K562 (cell line): Measurements from ENCODE around the gene ZNF512B. TPM values are rescaled to one million over a fixed set of nuclear protein-coding genes. Genes with fewer than 3 reads are reported as not detected.

Source experiments
- ATAC-seq: fragments of 200-7000 bp; cut with Tn5 transposase; 3 replicates; pipeline ENCODE4 v1.9.1; 2020; ENCODE audit warnings: moderate library complexity
- BruUV-seq: library from RNA; stranded (reverse); fragments of 400-500 nt; replicated peaks from 2 replicates; lab custom pipeline; 2021; lab: Mats Ljungman, UMichigan
- CTCF ChIA-PET: fragments of 300-600 bp; formaldehyde crosslinking; extraction: SDS; loops from one replicate; lab custom pipeline; 2021; ENCODE audit warnings: low intra/inter-chr PET ratio; lab: Yijun Ruan, JAX
- POLR2A ChIA-PET: fragments of 300-600, 350-650 bp; sonication (Branson Sonifier 250); formaldehyde crosslinking; extraction: SDS; loops from one replicate; lab custom pipeline; 2021; ENCODE audit warnings: antibody characterized with exemption, inconsistent platforms; lab: Yijun Ruan, JAX
- DNase-seq, 4 experiments: peaks; one replicate each; pipeline versions ENCODE4 v3.0.0 to v3.0.0-alpha.2; 2011 to 2018; ENCODE audit warnings: low spot score in 3 of 4, mixed read lengths in 3 of 4; ENCODE audit errors: extremely low read depth in 1 of 4
- FAIRE-seq: peaks from 2 replicates; lab custom pipeline; 2011; peaks lifted over from hg19 to GRCh38; lab: Jason Lieb, UNC
- H2AFZ ChIP-seq: 2 replicates; pipeline ENCODE4 v1.6.0; 2011; ENCODE audit warnings: low read depth, low read length, control low read depth, inconsistent platforms
- H3K27ac ChIP-seq: fragments of 200-600 bp; 3 replicates; pipeline ENCODE4 v1.8.0; 2011; ENCODE audit warnings: low read depth, mild to moderate bottlenecking, control low read depth, inconsistent platforms, low read length, moderate library complexity, mixed read lengths; ENCODE audit errors: extremely low read depth
- H3K27me3 ChIP-seq, 2 experiments: fragments of 300-600 bp in 1 of 2; 2 replicates in 1 of 2; 3 replicates in 1 of 2; pipeline versions ENCODE4 v1.6.0 to v1.8.0; 2011; ENCODE audit warnings: inconsistent platforms in 2 of 2, low read length in 2 of 2, mild to moderate bottlenecking in 1 of 2, mixed read lengths in 1 of 2, moderate library complexity in 1 of 2; ENCODE audit not compliant: control insufficient read depth in 2 of 2, insufficient read depth in 2 of 2
- H3K36me3 ChIP-seq: fragments of 300-600 bp; 3 replicates; pipeline ENCODE4 v1.8.0; 2011; ENCODE audit warnings: mild to moderate bottlenecking, low read length, inconsistent platforms; ENCODE audit not compliant: control insufficient read depth, insufficient read depth
- H3K4me1 ChIP-seq, 2 experiments: fragments of 200-600 bp in 1 of 2; replicated peaks in 1 of 2; 2 replicates in 1 of 2; 3 replicates in 1 of 2; pipeline versions ENCODE4 v1.5.1 to v1.8.0; 2011; ENCODE audit warnings: inconsistent platforms in 2 of 2, low read length in 2 of 2, mild to moderate bottlenecking in 1 of 2, mixed read lengths in 1 of 2, moderate library complexity in 1 of 2; ENCODE audit not compliant: control insufficient read depth in 2 of 2, insufficient read depth in 2 of 2
- H3K4me2 ChIP-seq: 2 replicates; pipeline ENCODE4 v1.6.1; 2011; ENCODE audit warnings: low read length, control low read depth, inconsistent platforms, mixed read lengths; ENCODE audit not compliant: insufficient read depth
- H3K4me3 ChIP-seq: fragments of 200-600 bp; sonication (generic), shearing (Covaris generic); 2 replicates; pipeline ENCODE4 v1.5.1; 2016; ENCODE audit warnings: control low read depth, inconsistent platforms
- H3K79me2 ChIP-seq: fragments of 200-600 bp; 3 replicates; pipeline ENCODE4 v1.8.0; 2011; ENCODE audit warnings: low read length, inconsistent platforms; ENCODE audit not compliant: control insufficient read depth, insufficient read depth
- H3K9ac ChIP-seq, 2 experiments: 2 replicates each; pipeline versions ENCODE4 v1.6.0 to v1.6.1; 2011; ENCODE audit warnings: low read depth in 2 of 2, low read length in 2 of 2, control low read depth in 1 of 2, inconsistent platforms in 1 of 2, mild to moderate bottlenecking in 1 of 2, mixed read lengths in 1 of 2; ENCODE audit not compliant: insufficient read depth in 1 of 2
- H3K9me1 ChIP-seq: one replicate; pipeline ENCODE4 v1.6.0; 2011; ENCODE audit warnings: inconsistent platforms, mild to moderate bottlenecking, low read length, moderate library complexity; ENCODE audit not compliant: control insufficient read depth, insufficient read depth
- H3K9me3 ChIP-seq: replicated peaks from 2 replicates; pipeline ENCODE4 v1.5.1; 2011; ENCODE audit warnings: low read depth, low read length, inconsistent platforms; ENCODE audit not compliant: control insufficient read depth, insufficient read depth
- H4K20me1 ChIP-seq: replicated peaks from 2 replicates; pipeline ENCODE4 v1.6.1; 2011; ENCODE audit warnings: low read length, inconsistent platforms, mixed read lengths; ENCODE audit not compliant: control insufficient read depth, insufficient read depth
- BHLHE40 ChIP-seq: IDR thresholded peaks from 2 replicates; pipeline ENCODE4 v1.6.1; 2011; ENCODE audit warnings: low read length, improper control_type of control experiment
- PHTF2 ChIP-seq: fragments of 250-450 bp; sonication (Bioruptor Pico); IDR thresholded peaks from 2 replicates; pipeline ENCODE4 v1.5.0; 2021; ENCODE audit warnings: mild to moderate bottlenecking
- SMARCE1 ChIP-seq: fragments of 450-650 bp; IDR thresholded peaks from 2 replicates; pipeline ENCODE4 v1.7.1; 2016; ENCODE audit warnings: mild to moderate bottlenecking
- SNAPC5 ChIP-seq: fragments of 250-450 bp; sonication (Bioruptor Pico); IDR thresholded peaks from 2 replicates; pipeline ENCODE4 v1.8.0; 2021; ENCODE audit warnings: moderate library complexity, mild to moderate bottlenecking, inconsistent platforms
- TBP ChIP-seq: optimal IDR thresholded peaks from 2 replicates; pipeline ENCODE3; 2011; ENCODE audit warnings: low read depth, low read length, improper control_type of control experiment
- ZNF212 ChIP-seq: fragments of 450-650 bp; formaldehyde crosslinking; IDR thresholded peaks from 2 replicates; pipeline ENCODE4 v1.4.0; 2020; ENCODE audit warnings: mild to moderate bottlenecking
- ZNF77 ChIP-seq: fragments of 250-450 bp; sonication (Bioruptor Pico); IDR thresholded peaks from 2 replicates; pipeline ENCODE4 v1.5.0; 2020
- ZNF79 ChIP-seq: fragments of 250-450 bp; sonication (Bioruptor Pico); IDR thresholded peaks from 2 replicates; pipeline ENCODE4 v1.4.0; 2020; ENCODE audit warnings: low read depth, mild to moderate bottlenecking, moderate library complexity
- whole genome bisulfite sequencing: fragments of 100-300 bp; shearing (Covaris generic); methylation state at CpG from one replicate; pipeline ENCODE4 v1.1.6; 2016; ENCODE audit warnings: low coverage, mixed read lengths; ENCODE audit not compliant: insufficient coverage; ENCODE audit errors: missing lambda C conversion rate; 5-methylcytosine and 5-hydroxymethylcytosine counted together
- in situ Hi-C: fragments of 300-500 bp; cut with MboI; formaldehyde crosslinking; loops from 4 replicates; pipeline ENCODE4 v1.15.0; 2018; ENCODE audit warnings: inconsistent platforms, mixed read lengths
- intact Hi-C: fragments of 100-400 bp; cut with micrococcal nuclease; formaldehyde crosslinking; loops from 2 replicates; pipeline ENCODE4 v1.14.2; 2022
- polyA plus RNA-seq, 8 experiments: library from polyadenylated mRNA; depleted of rRNA in 4 of 8; stranded (reverse) in 5 of 8; unstranded in 3 of 8; fragments of >200 nt; fragmentation: Nextera tagmentation in 2 of 8; fragmentation: Illumina TruSeq in 1 of 8; extraction: Ambion mirVana in 2 of 8; extraction: Trizol in 1 of 8; gene quantifications; 2 replicates each; pipeline versions ENCODE4 v1.2.1 to v1.2.3, GENCODE V29; 2011 to 2014; ENCODE audit warnings: inconsistent platforms in 1 of 8, missing spikeins in 1 of 8
- total RNA-seq, 7 experiments: library from RNA; depleted of rRNA in 6 of 7; stranded (reverse); fragments of >200 nt in 6 of 7; fragmentation: Illumina TruSeq in 2 of 7; extraction: Trizol in 2 of 7; gene quantifications; 2 replicates each; pipeline versions ENCODE4 v1.2.1 to v1.2.3, GENCODE V29; 2011 to 2021; ENCODE audit warnings: low replicate concordance in 1 of 7

ZNF512B gene
- total and polyA plus RNA-seq, 9 of the 15 experiments (the other 6 are each of a cell fraction or from before 2014, with no cell fraction given), result 0.01 to 27.8 (median 8.2) TPM

GRCh38 chr20:63964412-63964811 lies 5.3 kb downstream of the ZNF512B start:
- WGBS, result 97% methylated on average over 12 of the region's 16 CpGs
- Histone ChIP-seq H3K4me3 (no peak overlapping the region), H3K4me2 (no peak overlapping the region), H3K9me1 (no peaks in the 10 kb centered on the region), H3K79me2 (peaks cover 21% of the 10 kb centered on the region), H3K9me3 (no peaks in the 10 kb centered on the region), H3K36me3 (peaks cover 71% of the 10 kb centered on the region; the same call in 2 of the 3 replicates), H3K27ac (no peak overlapping the region), H2AFZ (no peak overlapping the region), H3K4me1 (peaks cover 7 to 52% of the 10 kb centered on the region in 2 experiments; a peak in 4 of 5 replicates), H4K20me1 (no peaks in the 10 kb centered on the region), H3K27me3 (no peaks in the 10 kb centered on the region), H3K9ac (peak overlapping the region in 1 of 2 experiments; percentile 17; a peak in 1 of 4 replicates)
- intact Hi-C loops (no loop called here), in situ Hi-C loops (no loop called here)
- TF ChIP-seq SMARCE1 (no peak), ZNF212 (CRISPR knock-in tag) (no peak), ZNF77 (CRISPR knock-in tag) (no peak), SNAPC5 (CRISPR knock-in tag) (no peak), ZNF79 (CRISPR knock-in tag) (no peak), PHTF2 (no peak), TBP (no peak), BHLHE40 (no peak)
- FAIRE-seq, result no peak
- DNase-seq, result no peak
- ChIA-PET POLR2A (no interaction called here), CTCF (no interaction called here)
- ATAC-seq, result no peak
- no TSS peak for BruUV-seq
